Body of pancreas (tissue), 4 donors: Measurements from ENCODE around the gene TMEM79.

Experiments used
- POLR2A ChIP-seq, 3 donors: fragments of 450-650 bp; IDR thresholded peaks; one replicate each; pipeline ENCODE4 v1.6.1; 2016; ENCODE audit warnings: antibody characterized with exemption in 3 of 3, mild to moderate bottlenecking in 2 of 3
- TF ChIP-seq, protein P1 (sequence below), 7 experiments: fragments of 450-650 bp in 4 of 7; fragments of 200-600 bp in 3 of 7; sonication (generic) in 3 of 7; IDR thresholded peaks; one replicate each; pipeline ENCODE4 v1.5.1; 2016 to 2019; ENCODE audit warnings: antibody characterized with exemption in 7 of 7

DNA sequence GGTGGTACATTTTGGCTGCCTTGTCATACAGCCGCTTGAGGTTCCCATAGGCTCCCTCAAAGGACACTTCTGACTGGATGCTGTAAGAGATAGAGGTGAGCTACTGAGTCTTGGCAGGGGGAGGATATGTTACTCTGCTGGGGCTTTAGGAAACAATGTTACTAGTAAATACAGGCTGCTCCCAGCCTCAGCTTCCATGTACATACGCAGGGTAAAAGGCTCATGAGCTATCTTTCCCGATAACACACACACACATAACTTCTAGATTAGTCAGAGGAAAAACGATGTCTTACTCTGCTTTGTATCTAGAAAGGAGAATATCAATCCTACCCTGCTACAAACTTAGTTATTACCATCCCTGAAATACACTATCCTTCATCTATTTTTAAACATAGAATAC, 15.8 kb upstream of the TMEM79 start:
- TF ChIP-seq POLR2A (IDR thresholded peaks at IDR 0.05) = no peak
- TF ChIP-seq, protein P1, sequence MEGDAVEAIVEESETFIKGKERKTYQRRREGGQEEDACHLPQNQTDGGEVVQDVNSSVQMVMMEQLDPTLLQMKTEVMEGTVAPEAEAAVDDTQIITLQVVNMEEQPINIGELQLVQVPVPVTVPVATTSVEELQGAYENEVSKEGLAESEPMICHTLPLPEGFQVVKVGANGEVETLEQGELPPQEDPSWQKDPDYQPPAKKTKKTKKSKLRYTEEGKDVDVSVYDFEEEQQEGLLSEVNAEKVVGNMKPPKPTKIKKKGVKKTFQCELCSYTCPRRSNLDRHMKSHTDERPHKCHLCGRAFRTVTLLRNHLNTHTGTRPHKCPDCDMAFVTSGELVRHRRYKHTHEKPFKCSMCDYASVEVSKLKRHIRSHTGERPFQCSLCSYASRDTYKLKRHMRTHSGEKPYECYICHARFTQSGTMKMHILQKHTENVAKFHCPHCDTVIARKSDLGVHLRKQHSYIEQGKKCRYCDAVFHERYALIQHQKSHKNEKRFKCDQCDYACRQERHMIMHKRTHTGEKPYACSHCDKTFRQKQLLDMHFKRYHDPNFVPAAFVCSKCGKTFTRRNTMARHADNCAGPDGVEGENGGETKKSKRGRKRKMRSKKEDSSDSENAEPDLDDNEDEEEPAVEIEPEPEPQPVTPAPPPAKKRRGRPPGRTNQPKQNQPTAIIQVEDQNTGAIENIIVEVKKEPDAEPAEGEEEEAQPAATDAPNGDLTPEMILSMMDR (IDR thresholded peaks at IDR 0.05) = no peak
